Erythroblast (primary cell): ENCODE measurements around the gene P2RX2.

Source experiments
- GATA1 ChIP-seq: IDR thresholded peaks from 2 replicates; pipeline ENCODE4 v1.6.1; 2011; ENCODE audit warnings: low read depth, mild to moderate bottlenecking, control low read depth, low read length, moderate library complexity
- POLR2A ChIP-seq: IDR thresholded peaks from 2 replicates; pipeline ENCODE4 v1.6.1; 2011; ENCODE audit warnings: mild to moderate bottlenecking, low read length

- TF ChIP-seq POLR2A (no peak), GATA1 (no peak)
Observed at GRCh38 chr12:132640936-132641335, 22.4 kb downstream of the P2RX2 start.
